ENCODE results near the gene TBCB.

Gene TBCB

GRCh38 chr19:36150586-36150985 is 35.3 kb downstream of the TBCB start (continued):
- no peak for TF ChIP-seq CSRNP3 (CRISPR knock-in tag; IDR thresholded peaks at IDR 0.05)

- TF ChIP-seq BACH2 (CRISPR knock-in tag; IDR thresholded peaks at IDR 0.05; ENCODE audit: borderline replicate concordance) (no peak), ESRRG (CRISPR knock-in tag; IDR thresholded peaks at IDR 0.05) (no peak), ZFP3 (CRISPR knock-in tag; IDR thresholded peaks at IDR 0.05) (no peak), SNAI2 (CRISPR knock-in tag; IDR thresholded peaks at IDR 0.05) (no peak), CSDC2 (CRISPR knock-in tag; IDR thresholded peaks at IDR 0.05) (no peak), ZNF565 (CRISPR knock-in tag; conservative IDR thresholded peaks at IDR 0.05; ENCODE audit: low read depth) (no peak), PATZ1 (CRISPR knock-in tag; IDR thresholded peaks at IDR 0.05; ENCODE audit: borderline replicate concordance) (no peak), ZNF70 (CRISPR knock-in tag; IDR thresholded peaks at IDR 0.05) (no peak), TSHZ2 (CRISPR knock-in tag; IDR thresholded peaks at IDR 0.05) (no peak), ISL1 (CRISPR knock-in tag; IDR thresholded peaks at IDR 0.05) (no peak), TCF4 (CRISPR knock-in tag; IDR thresholded peaks at IDR 0.05; ENCODE audit: borderline replicate concordance) (no peak), PPARA (CRISPR knock-in tag; IDR thresholded peaks at IDR 0.05; ENCODE audit: borderline replicate concordance) (no peak), TOX (CRISPR knock-in tag; IDR thresholded peaks at IDR 0.05; ENCODE audit: borderline replicate concordance) (no peak)
- no peak for ATAC-seq
Observed at GRCh38 chr19:36151144-36152018, 36.1 kb downstream of the TBCB start.

GRCh38 chr19:36152019-36152351 is 36.7 kb downstream of the TBCB start:
- TF ChIP-seq TOX (CRISPR knock-in tag; IDR thresholded peaks at IDR 0.05; ENCODE audit: borderline replicate concordance) (no peak), CSRNP3 (CRISPR knock-in tag; IDR thresholded peaks at IDR 0.05) (no peak), ESRRG (CRISPR knock-in tag; IDR thresholded peaks at IDR 0.05) (no peak), ZNF565 (CRISPR knock-in tag; conservative IDR thresholded peaks at IDR 0.05; ENCODE audit: low read depth) (no peak), GLIS3 (CRISPR knock-in tag; IDR thresholded peaks at IDR 0.05) (no peak), TSHZ2 (CRISPR knock-in tag; IDR thresholded peaks at IDR 0.05) (no peak), TCF4 (CRISPR knock-in tag; IDR thresholded peaks at IDR 0.05; ENCODE audit: borderline replicate concordance) (no peak), BACH2 (CRISPR knock-in tag; IDR thresholded peaks at IDR 0.05; ENCODE audit: borderline replicate concordance) (no peak), ISL1 (CRISPR knock-in tag; IDR thresholded peaks at IDR 0.05) (no peak), RARB (CRISPR knock-in tag; IDR thresholded peaks at IDR 0.05) (no peak), OSR1 (CRISPR knock-in tag; IDR thresholded peaks at IDR 0.05) (no peak), ZNF70 (CRISPR knock-in tag; IDR thresholded peaks at IDR 0.05) (no peak), CREB5 (CRISPR knock-in tag; IDR thresholded peaks at IDR 0.05; ENCODE audit: low read depth) (no peak), ZFP30 (CRISPR knock-in tag; IDR thresholded peaks at IDR 0.05) (no peak), PATZ1 (CRISPR knock-in tag; IDR thresholded peaks at IDR 0.05; ENCODE audit: borderline replicate concordance) (no peak), SNAI2 (CRISPR knock-in tag; IDR thresholded peaks at IDR 0.05) (no peak)
- no peak for ATAC-seq
